Pons (tissue), 1 donor: ENCODE measurements around the gene ZNF75A.

ENCODE experiments used
- DNase-seq: peaks from one replicate; pipeline ENCODE4 v3.0.0-alpha.2; 2016; ENCODE audit warnings: low spot score

ZNF75A gene

DNA sequence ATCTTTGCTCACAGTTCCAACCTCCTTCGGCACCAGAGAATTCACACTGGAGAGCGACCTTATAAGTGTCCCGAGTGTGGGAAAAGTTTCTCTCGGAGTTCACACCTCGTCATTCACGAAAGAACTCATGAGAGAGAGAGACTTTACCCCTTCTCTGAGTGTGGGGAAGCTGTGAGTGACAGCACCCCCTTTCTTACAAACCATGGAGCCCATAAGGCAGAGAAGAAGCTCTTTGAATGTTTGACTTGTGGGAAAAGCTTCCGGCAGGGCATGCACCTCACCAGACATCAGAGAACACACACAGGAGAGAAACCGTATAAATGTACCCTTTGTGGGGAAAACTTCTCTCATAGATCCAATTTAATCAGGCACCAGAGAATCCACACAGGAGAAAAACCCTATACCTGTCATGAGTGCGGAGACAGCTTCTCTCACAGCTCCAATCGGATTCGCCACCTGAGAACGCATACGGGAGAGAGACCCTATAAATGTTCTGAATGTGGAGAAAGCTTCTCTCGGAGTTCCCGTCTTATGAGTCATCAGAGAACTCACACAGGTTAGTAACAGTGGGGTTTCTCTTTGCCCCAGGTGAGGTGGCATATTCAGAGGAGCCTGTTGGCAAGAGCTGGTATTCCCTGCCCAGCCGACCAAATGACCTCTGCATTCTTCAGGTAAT lies 15.2 kb upstream of the ZNF75A start:
- DNase-seq = no peak

- no peak for DNase-seq
Measured at GRCh38 chr16:3292604-3293003, 12.7 kb upstream of the ZNF75A start.

- DNase-seq = no peak
Measured at GRCh38 chr16:3295209-3295608, 10.1 kb upstream of the ZNF75A start.

DNA sequence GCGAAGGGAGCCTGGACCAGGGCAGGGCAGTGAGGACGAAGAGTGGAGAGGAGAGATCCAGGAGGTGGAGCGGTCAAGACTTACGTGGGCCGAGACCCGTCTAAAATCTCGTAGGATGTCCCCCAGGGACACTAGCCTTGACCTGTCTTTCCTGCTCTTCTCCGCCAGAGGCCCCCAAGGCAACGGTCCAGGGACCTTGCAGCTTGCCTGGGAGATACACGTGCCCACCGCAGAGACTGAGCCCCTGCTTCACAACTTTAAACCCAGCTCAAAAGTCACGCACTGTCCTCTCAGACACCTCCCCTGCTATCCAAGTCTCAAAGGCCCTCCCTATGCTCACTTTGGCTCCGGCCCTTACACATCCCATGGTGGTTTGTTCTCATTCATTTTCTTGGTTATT lies 9.5 kb upstream of the ZNF75A start:
- DNase-seq = no peak

DNA sequence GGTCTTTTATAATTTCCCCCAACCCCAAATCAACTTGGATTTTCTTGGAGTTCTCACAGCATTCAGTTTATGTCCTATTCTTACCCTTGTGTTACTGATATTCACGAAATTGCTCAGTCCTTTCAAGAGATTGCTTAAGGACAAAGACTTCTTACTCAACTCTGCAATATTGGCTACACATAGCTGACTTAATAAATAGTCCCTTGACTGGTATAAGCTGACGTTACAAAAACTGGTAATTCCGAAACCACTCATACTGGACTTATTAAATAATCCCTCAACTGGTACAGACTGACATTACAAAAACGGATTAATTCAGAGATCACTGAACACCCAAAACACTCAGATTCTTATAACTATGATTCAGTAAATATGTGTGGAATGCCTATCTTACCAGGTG lies 927 bp upstream of the ZNF75A start:
- no peak for DNase-seq

GRCh38 chr16:3306078-3306477 lies 781 bp downstream of the ZNF75A start:
- DNase-seq = no peak

- DNase-seq = no peak
Measured at GRCh38 chr16:3311496-3311895, 6.2 kb downstream of the ZNF75A start.

DNA sequence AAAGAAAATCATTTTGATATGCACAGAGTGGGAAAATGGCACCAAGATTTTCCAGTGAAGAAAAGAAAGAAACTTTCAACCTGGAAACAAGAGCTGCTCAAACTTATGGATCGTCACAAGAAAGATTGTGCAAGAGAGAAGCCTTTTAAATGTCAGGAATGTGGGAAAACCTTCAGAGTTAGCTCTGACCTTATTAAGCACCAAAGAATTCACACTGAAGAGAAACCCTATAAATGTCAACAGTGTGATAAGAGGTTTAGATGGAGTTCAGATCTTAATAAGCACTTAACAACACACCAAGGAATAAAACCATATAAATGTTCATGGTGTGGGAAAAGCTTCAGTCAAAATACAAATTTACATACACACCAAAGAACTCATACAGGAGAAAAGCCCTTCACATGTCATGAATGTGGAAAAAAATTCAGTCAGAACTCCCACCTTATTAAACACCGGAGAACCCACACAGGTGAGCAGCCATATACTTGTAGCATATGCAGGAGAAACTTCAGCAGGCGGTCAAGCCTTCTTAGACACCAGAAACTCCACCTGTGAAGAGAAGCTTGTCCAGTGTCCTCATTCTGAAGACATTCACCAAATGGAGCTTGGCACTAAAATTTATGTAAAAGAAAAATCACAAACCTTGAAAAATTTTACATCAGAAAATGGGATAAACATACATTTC lies 12.2 kb downstream of the ZNF75A start:
- DNase-seq = no peak

DNA sequence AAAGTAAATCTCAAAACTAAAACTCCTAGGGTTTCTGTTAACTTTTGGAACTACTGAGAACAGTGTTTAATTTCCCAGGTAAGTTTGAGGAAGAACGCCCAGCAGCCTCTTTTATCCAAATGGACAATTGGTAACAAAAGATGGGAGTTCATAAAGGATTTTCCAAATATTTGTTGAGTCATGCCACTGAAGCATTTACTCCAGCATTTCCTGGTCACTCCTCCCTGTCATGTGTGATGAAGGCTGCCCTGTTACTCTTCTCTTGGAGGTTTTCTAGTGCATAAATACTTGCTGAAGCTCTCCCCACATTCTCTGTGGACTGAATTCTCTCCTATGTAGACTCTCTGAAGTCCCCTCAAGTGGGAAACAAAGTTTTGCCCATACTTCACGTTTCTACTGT lies 16.5 kb downstream of the ZNF75A start:
- DNase-seq = no peak

- DNase-seq = no peak
Measured at GRCh38 chr16:3327514-3327913, 22.2 kb downstream of the ZNF75A start.

GRCh38 chr16:3328104-3328503 lies 22.8 kb downstream of the ZNF75A start:
- no peak for DNase-seq

- no peak for DNase-seq
Measured at GRCh38 chr16:3328643-3329042, 23.3 kb downstream of the ZNF75A start.

DNA sequence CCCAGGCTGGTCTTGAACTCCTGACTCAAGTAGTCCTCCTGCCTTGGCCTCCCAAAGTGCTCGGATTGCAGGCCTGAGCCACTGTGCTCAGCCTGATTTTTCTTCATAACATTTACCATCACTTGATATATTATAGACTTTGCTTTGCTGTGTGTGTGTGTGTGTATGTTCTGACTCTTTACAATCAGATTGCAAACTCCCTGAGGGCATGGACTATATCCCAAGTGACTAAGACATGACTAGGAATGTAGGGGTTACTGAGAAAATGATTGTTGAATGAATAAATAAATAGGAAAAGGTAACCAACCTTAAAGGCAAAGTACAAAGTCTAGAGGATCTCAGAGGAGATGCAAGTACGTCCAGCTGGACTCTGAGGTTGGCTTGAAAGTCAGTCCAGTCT lies 40.7 kb downstream of the ZNF75A start:
- no peak for DNase-seq

DNA sequence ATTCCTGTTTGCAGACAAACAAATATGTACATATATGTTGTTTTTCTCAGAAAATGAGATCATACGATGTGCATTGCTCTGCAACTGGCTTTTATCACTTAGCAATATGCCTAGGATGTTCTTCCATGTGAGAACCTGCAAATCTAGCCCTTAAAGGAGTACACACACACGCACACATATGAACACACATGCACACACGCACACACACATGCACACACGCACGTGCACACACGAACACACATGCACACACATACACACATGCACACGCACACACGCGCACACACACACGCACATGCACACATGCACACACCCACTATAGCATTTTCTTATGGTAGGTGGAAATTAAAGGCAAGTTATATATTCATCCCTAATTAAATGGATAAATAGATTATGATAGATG lies 42.3 kb downstream of the ZNF75A start:
- no peak for DNase-seq

- DNase-seq = no peak
Measured at GRCh38 chr16:3348547-3349167, 43.4 kb downstream of the ZNF75A start.

GRCh38 chr16:3349175-3349574 lies 43.9 kb downstream of the ZNF75A start:
- no peak for DNase-seq

DNA sequence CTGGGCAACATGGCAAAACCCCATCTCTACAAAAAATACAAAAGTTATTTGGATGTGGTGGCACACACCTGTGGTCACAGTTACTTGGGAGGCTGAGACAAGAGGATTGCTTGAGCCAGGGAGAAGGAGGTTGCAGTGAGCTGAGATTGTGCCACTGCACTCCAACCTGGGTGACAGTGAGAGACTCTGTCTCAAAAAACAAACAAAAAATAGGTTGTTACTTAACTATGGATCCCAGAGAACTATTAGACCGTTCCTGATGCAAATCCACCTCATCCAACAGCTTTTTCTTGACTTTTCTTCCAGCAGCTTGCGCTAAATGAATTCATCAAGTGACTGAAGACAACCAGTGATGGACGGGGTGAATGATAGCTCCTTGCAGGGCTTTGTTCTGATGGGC lies 50.3 kb downstream of the ZNF75A start, which contains the start of gene OR2C1:
TSS of gene OR2C1 (plus strand) at position 301 of the 400 bp plus-strand sequence. CDS start at position 353, 52 bp downstream.
- no peak for DNase-seq

GRCh38 chr16:3356118-3356517 lies 50.8 kb downstream of the ZNF75A start:
- no peak for DNase-seq

GRCh38 chr16:3358871-3359270 lies 53.6 kb downstream of the ZNF75A start:
- no peak for DNase-seq

GRCh38 chr16:3362931-3363330 lies 57.6 kb downstream of the ZNF75A start:
- DNase-seq = no peak

DNA sequence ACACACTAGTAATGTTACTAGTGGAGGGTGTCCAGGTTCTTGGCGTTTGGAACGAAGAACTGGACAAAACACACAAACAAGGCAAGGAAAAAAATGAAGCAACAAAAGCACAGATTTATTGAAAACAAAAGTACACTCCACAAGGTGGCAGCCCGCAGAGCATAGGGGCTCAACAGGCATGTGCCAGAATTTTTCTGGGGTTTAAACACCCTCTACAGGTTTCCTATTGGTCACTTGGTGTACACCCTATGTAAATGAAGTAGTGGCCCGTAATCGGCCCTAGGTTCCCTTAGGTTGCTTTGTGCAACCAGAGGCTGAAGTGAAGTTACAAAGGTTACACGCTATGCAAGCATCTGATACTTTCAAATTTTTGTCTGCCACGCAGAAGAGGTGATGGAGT lies 58.5 kb downstream of the ZNF75A start:
- no peak for DNase-seq

- DNase-seq = peak; percentile 94
Measured at GRCh38 chr16:3364774-3365427, 59.6 kb downstream of the ZNF75A start.
